ENCODE data around the gene RFWD3. TPM values are rescaled to one million over a fixed set of nuclear protein-coding genes. Genes with fewer than 3 reads are reported as not detected.

RFWD3 gene
- total and polyA plus RNA-seq, 2 of the 4 experiments (the other 2 are of a cell fraction): 16.7 to 27.6 TPM

DNA sequence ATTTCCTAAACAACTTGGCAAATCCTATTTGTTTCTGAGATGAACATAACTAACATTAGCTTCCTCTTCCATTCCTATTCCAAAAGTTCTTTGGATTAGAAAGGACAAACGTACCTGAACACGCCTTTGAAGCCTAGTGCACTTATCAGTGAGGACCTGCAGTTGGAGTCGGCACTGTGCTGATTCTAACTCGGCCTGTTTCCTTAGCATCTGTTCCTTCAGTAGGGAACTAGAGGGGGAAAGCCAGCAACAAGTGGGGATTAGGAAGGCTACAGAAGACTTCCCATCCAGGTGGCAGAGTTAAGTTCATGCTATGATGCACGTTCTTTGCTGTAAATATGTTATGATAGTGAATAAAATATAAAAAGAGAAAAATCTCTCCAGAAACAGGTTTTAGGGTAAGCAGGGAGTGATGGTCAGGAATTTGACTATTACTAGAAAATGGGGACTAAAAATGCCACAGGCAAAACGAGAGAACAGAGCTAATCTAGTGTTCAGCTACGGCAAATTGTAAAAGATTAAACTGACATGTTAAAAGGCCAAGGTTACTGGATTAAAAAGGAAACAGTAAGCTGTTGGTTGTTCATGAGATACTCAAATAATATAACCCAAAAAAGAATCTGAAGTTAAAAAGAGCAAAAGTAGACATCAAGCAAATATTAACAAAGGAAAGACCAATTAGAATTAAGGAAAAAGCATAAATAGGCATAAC, 28.8 kb downstream of the RFWD3 start:
- ATAC-seq (ENCODE audit: low read depth): no peak
- H2BK5ac ChIP-seq (ENCODE audit: low read depth, low read length, poor library complexity, severe bottlenecking): no peak overlapping the region
- H3K23ac ChIP-seq (ENCODE audit: low read depth, low read length): no peak overlapping the region
- H3K4me2 ChIP-seq (ENCODE audit: low read depth, low read length): no peak overlapping the region
- H4K20me1 ChIP-seq (ENCODE audit: insufficient read depth, low read length): no peaks in the 10 kb centered on the region
- CTCF ChIA-PET: interaction anchor here (1.7 kb wide), 1 partner anchor 14 kb away, joined by 6 read pairs; no protein-coding TSS in a partner anchor
- peaks cover 0 to 13% of the 10 kb centered on the region in 2 experiments; a peak in 2 of 4 replicates for H3K79me1 ChIP-seq (ENCODE audit: low read depth in 1 of 2, low read length in 2 of 2)
- H2AFZ ChIP-seq (replicated peaks; ENCODE audit: low read length, poor library complexity): no peak overlapping the region
- no peak overlapping the region for H3K27ac ChIP-seq (ENCODE audit: insufficient read depth, low read length)
- H3K36me3 ChIP-seq (ENCODE audit: control insufficient read depth, insufficient read depth, low read length): peaks cover 25% of the 10 kb centered on the region
- POLR2A ChIA-PET (ENCODE audit: unreplicated experiment): no interaction called here
- TF ChIP-seq FOS (IDR thresholded peaks at IDR 0.05; ENCODE audit: low read depth, low read length) (no peak), CHD1 (IDR thresholded peaks at IDR 0.05; ENCODE audit: low read depth, low read length) (no peak), BHLHE40 (IDR thresholded peaks at IDR 0.05; ENCODE audit: low read depth, low read length) (no peak), MAFK (IDR thresholded peaks at IDR 0.05; ENCODE audit: low read depth, low read length) (no peak), MAZ (IDR thresholded peaks at IDR 0.05; ENCODE audit: borderline replicate concordance, low read depth, low read length) (no peak)
- TF ChIP-seq, protein P1, sequence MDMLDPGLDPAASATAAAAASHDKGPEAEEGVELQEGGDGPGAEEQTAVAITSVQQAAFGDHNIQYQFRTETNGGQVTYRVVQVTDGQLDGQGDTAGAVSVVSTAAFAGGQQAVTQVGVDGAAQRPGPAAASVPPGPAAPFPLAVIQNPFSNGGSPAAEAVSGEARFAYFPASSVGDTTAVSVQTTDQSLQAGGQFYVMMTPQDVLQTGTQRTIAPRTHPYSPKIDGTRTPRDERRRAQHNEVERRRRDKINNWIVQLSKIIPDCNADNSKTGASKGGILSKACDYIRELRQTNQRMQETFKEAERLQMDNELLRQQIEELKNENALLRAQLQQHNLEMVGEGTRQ (IDR thresholded peaks at IDR 0.05; ENCODE audit: low read depth, low read length): no peak
- TF ChIP-seq, protein P2, sequence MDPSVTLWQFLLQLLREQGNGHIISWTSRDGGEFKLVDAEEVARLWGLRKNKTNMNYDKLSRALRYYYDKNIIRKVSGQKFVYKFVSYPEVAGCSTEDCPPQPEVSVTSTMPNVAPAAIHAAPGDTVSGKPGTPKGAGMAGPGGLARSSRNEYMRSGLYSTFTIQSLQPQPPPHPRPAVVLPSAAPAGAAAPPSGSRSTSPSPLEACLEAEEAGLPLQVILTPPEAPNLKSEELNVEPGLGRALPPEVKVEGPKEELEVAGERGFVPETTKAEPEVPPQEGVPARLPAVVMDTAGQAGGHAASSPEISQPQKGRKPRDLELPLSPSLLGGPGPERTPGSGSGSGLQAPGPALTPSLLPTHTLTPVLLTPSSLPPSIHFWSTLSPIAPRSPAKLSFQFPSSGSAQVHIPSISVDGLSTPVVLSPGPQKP (IDR thresholded peaks at IDR 0.05; ENCODE audit: borderline replicate concordance, low read depth, low read length): no peak
- no peaks in the 10 kb centered on the region for H3K4me1 ChIP-seq (ENCODE audit: control insufficient read depth, insufficient read depth, low read length)
- in situ Hi-C loops (cut with MboI; ENCODE audit: low sequenced_read_pairs) (no loop called here), dilution Hi-C loops (cut with HindIII; ENCODE audit: low sequenced_read_pairs, unreplicated experiment) (no loop called here), intact Hi-C loops (cut with micrococcal nuclease) (no loop called here)
- no peak overlapping the region for H2BK120ac ChIP-seq (ENCODE audit: low read depth, low read length)
- no peak overlapping the region for H2AK5ac ChIP-seq (ENCODE audit: low read depth, low read length)
- H2BK20ac ChIP-seq (ENCODE audit: low read depth, low read length): no peak overlapping the region
- no peak overlapping the region for H4K8ac ChIP-seq (ENCODE audit: low read depth in 2 of 2, low read length in 2 of 2)
- H3K56ac ChIP-seq (ENCODE audit: extremely low read depth, insufficient read depth, low read length): no peak overlapping the region
- H3K4me3 ChIP-seq (ENCODE audit: insufficient read depth, low read depth, low read length): no peak overlapping the region
- H3K9ac ChIP-seq (ENCODE audit: low read depth, low read length): no peak overlapping the region
- no peak overlapping the region for H2BK15ac ChIP-seq (ENCODE audit: low read depth, low read length)
- H2AK9ac ChIP-seq (replicated peaks; ENCODE audit: low read depth, low read length, poor library complexity): no peak overlapping the region
- no peak overlapping the region for H4K5ac ChIP-seq (ENCODE audit: low read depth, low read length)
- no peaks in the 10 kb centered on the region for H3K27me3 ChIP-seq (ENCODE audit: control insufficient read depth, insufficient read depth, low read length)
- H3K18ac ChIP-seq (ENCODE audit: low read depth, low read length): no peak overlapping the region
- no peak for DNase-seq
- no TSS peak for BruUV-seq (replicated peaks)
- no peak overlapping the region for H3K14ac ChIP-seq (replicated peaks; ENCODE audit: low read depth, low read length)
- no peaks in the 10 kb centered on the region for H3K9me1 ChIP-seq (ENCODE audit: insufficient read depth, low read length)
- H4K91ac ChIP-seq (ENCODE audit: insufficient read depth, low read depth, low read length): no peak overlapping the region
- no peaks in the 10 kb centered on the region for H3K9me3 ChIP-seq (ENCODE audit: control insufficient read depth, insufficient read depth, low read length)
- WGBS, 2 experiments (ENCODE audit: extremely low coverage in 2 of 2, insufficient read length in 1 of 2): no CpG with 5 or more reads among the region's 7 CpGs
- no peak overlapping the region for H3K4ac ChIP-seq (ENCODE audit: low read depth, low read length)

Data from IMR-90 (cell line).